PC-9 (cell line): ENCODE data around the gene HPGD. TPM values are rescaled to one million over a fixed set of nuclear protein-coding genes. Genes with fewer than 3 reads are reported as not detected.

Experiments used
- BruUV-seq: library from RNA; stranded (reverse); fragments of 400-500 nt; replicated peaks from 2 replicates; lab custom pipeline; 2021; lab: Mats Ljungman, UMichigan
- CTCF ChIA-PET: fragments of 300-600 bp; sonication (Branson Sonifier 250); formaldehyde crosslinking; loops from one replicate; lab custom pipeline; 2022; ENCODE audit warnings: antibody characterized with exemption; lab: Charles Lee
- POLR2A ChIA-PET: fragments of 300-600 bp; sonication (Branson Sonifier 250); formaldehyde crosslinking; loops from one replicate; lab custom pipeline; 2022; ENCODE audit warnings: antibody characterized with exemption; ENCODE audit not compliant: unreplicated experiment; lab: Charles Lee
- DNase-seq, 2 experiments: peaks; one replicate each; pipeline versions ENCODE4 v3.0.0 to v3.0.0-alpha.2; 2015 to 2022; ENCODE audit warnings: mixed read lengths in 1 of 2
- H2AFZ ChIP-seq: fragments of 200-600 bp; sonication (generic); 2 replicates; pipeline ENCODE4 v1.8.1; 2017; ENCODE audit warnings: antibody characterized with exemption
- H3F3A ChIP-seq: fragments of 200-600 bp; sonication (generic); 2 replicates; pipeline ENCODE4 v1.8.1; 2017; ENCODE audit warnings: antibody characterized with exemption, mild to moderate bottlenecking, low read depth; ENCODE audit not compliant: insufficient read depth
- H3K27ac ChIP-seq: fragments of 200-600 bp; sonication (generic); 2 replicates; pipeline ENCODE4 v1.6.1; 2016; ENCODE audit warnings: mixed run types
- H3K27me3 ChIP-seq: fragments of 200-600 bp; sonication (generic); 2 replicates; pipeline ENCODE4 v1.6.1; 2016; ENCODE audit warnings: low read depth, mixed run types; ENCODE audit not compliant: insufficient read depth
- H3K36me3 ChIP-seq: fragments of 200-600 bp; sonication (generic); 2 replicates; pipeline ENCODE4 v1.6.1; 2016; ENCODE audit warnings: low read depth, mixed run types
- H3K4me1 ChIP-seq: fragments of 200-600 bp; sonication (generic); replicated peaks from 2 replicates; pipeline ENCODE4 v1.6.1; 2016; ENCODE audit warnings: mixed run types; ENCODE audit not compliant: insufficient read depth
- H3K4me2 ChIP-seq: fragments of 200-600 bp; sonication (generic); 2 replicates; pipeline ENCODE4 v1.6.1; 2017; ENCODE audit warnings: mixed run types
- H3K4me3 ChIP-seq: fragments of 200-600 bp; sonication (generic); 2 replicates; pipeline ENCODE4 v1.6.1; 2016; ENCODE audit warnings: mixed run types
- H3K79me2 ChIP-seq: fragments of 200-600 bp; sonication (generic); 2 replicates; pipeline ENCODE4 v1.6.1; 2017; ENCODE audit warnings: low read depth, mixed run types
- H3K9me2 ChIP-seq: fragments of 200-600 bp; sonication (generic); 2 replicates; pipeline ENCODE4 v1.8.1; 2017; ENCODE audit warnings: mild to moderate bottlenecking; ENCODE audit not compliant: insufficient read depth
- H3K9me3 ChIP-seq: fragments of 200-600 bp; sonication (generic); 2 replicates; pipeline ENCODE4 v1.8.1; 2016; ENCODE audit warnings: low read depth; ENCODE audit not compliant: insufficient read depth
- H4K20me1 ChIP-seq: fragments of 200-600 bp; sonication (generic); 2 replicates; pipeline ENCODE4 v1.8.1; 2017; ENCODE audit not compliant: insufficient read depth
- CTCF ChIP-seq: fragments of 200-600 bp; sonication (generic); conservative IDR thresholded peaks from 2 replicates; pipeline ENCODE4 v1.6.1; 2017; ENCODE audit warnings: mixed run types, antibody characterized with exemption, mild to moderate bottlenecking, moderate library complexity
- EZH2 ChIP-seq: fragments of 200-600 bp; sonication (generic); IDR thresholded peaks from 2 replicates; pipeline ENCODE4 v1.8.0; 2017; ENCODE audit warnings: antibody characterized with exemption, low read depth
- intact Hi-C: fragments of 100-400 bp; cut with micrococcal nuclease; formaldehyde crosslinking; loops from one replicate; pipeline ENCODE4 v1.10.0; 2022; ENCODE audit not compliant: unreplicated experiment
- total RNA-seq: library from RNA; stranded (reverse); gene quantifications from 2 replicates; pipeline ENCODE4 v1.2.3, GENCODE V29; 2021

HPGD gene
- total RNA-seq, 1 experiment from 2014 or later, result 0.96 TPM

GRCh38 chr4:174517502-174518445, 4.5 kb downstream of the HPGD start:
- no peaks in the 10 kb centered on the region for H3K36me3 ChIP-seq
- H3K27me3 ChIP-seq, result no peaks in the 10 kb centered on the region
- no peaks in the 10 kb centered on the region for H3K4me1 ChIP-seq
- no peaks in the 10 kb centered on the region for H3K79me2 ChIP-seq
- no peaks in the 10 kb centered on the region for H4K20me1 ChIP-seq
- H3F3A ChIP-seq, result no peaks in the 10 kb centered on the region
- no peaks in the 10 kb centered on the region for H3K9me3 ChIP-seq
- POLR2A ChIA-PET, result no interaction called here
- no TSS peak for BruUV-seq
- H3K4me3 ChIP-seq, result no peak overlapping the region
- CTCF ChIA-PET, result no interaction called here
- TF ChIP-seq EZH2 (no peak), CTCF (no peak)
- no peak for DNase-seq
- no peak overlapping the region for H3K27ac ChIP-seq
- no peaks in the 10 kb centered on the region for H3K9me2 ChIP-seq
- intact Hi-C loops, result no loop called here
- H3K4me2 ChIP-seq, result no peak overlapping the region
- H2AFZ ChIP-seq, result no peak overlapping the region

GRCh38 chr4:174516794-174517193, 5.5 kb downstream of the HPGD start:
- intact Hi-C loops, result no loop called here
- Histone ChIP-seq H3K4me1 (no peaks in the 10 kb centered on the region), H2AFZ (no peak overlapping the region), H3F3A (no peaks in the 10 kb centered on the region), H3K36me3 (no peaks in the 10 kb centered on the region), H3K4me3 (no peak overlapping the region), H4K20me1 (no peaks in the 10 kb centered on the region), H3K4me2 (no peak overlapping the region), H3K9me2 (no peaks in the 10 kb centered on the region), H3K9me3 (no peaks in the 10 kb centered on the region), H3K79me2 (no peaks in the 10 kb centered on the region), H3K27ac (no peak overlapping the region), H3K27me3 (no peaks in the 10 kb centered on the region)
- ChIA-PET POLR2A (no interaction called here), CTCF (no interaction called here)
- TF ChIP-seq EZH2 (no peak), CTCF (no peak)
- BruUV-seq, result no TSS peak
- DNase-seq, result no peak

- Histone ChIP-seq H3K9me3 (no peaks in the 10 kb centered on the region), H3K27ac (no peak overlapping the region), H3K79me2 (no peaks in the 10 kb centered on the region), H3F3A (no peaks in the 10 kb centered on the region), H3K4me1 (no peaks in the 10 kb centered on the region), H4K20me1 (no peaks in the 10 kb centered on the region), H3K4me2 (no peak overlapping the region), H3K9me2 (no peaks in the 10 kb centered on the region), H3K4me3 (no peak overlapping the region), H2AFZ (no peak overlapping the region), H3K27me3 (no peaks in the 10 kb centered on the region), H3K36me3 (no peaks in the 10 kb centered on the region)
- intact Hi-C loops, result no loop called here
- ChIA-PET POLR2A (no interaction called here), CTCF (no interaction called here)
- TF ChIP-seq CTCF (no peak), EZH2 (no peak)
- DNase-seq, result no peak
- no TSS peak for BruUV-seq
These were observed 5.9 kb downstream of the HPGD start for GRCh38 chr4:174516345-174516744.
